ENCODE data around the gene ZNF343. TPM values are rescaled to one million over a fixed set of nuclear protein-coding genes. Genes with fewer than 3 reads are reported as not detected.

ZNF343 gene
- polyA plus RNA-seq, 1 experiment = 8.2 TPM

DNA sequence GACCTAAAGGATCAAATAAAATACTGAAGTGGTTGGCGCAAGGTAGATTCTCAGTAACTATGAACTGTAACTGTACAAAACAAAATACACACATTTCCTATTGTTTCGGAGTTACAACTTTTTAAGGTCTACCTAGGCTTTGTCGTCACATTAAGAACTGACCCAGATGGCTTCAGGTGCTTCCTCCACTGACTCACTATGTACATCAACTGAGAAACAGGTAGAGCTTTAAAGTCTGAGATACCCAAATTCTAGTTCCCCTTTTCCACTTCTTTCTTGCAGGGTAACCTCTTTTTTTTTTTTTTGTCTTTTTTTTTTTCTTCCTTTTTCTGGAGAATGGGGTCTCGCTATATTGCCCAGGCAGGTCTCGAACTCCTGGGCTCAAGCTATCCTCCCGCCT lies 43.6 kb downstream of the ZNF343 start:
- POLR2A ChIA-PET = interaction anchor here (0.6 kb wide), 1 partner anchor 9 kb away, joined by 3 read pairs; no protein-coding TSS in a partner anchor

GRCh38 chr20:2463616-2464365 lies 44.9 kb downstream of the ZNF343 start:
- H3K4me3 ChIP-seq (ENCODE audit: low read depth, low read length) = no peak overlapping the region
- no peaks in the 10 kb centered on the region for H3K27me3 ChIP-seq (ENCODE audit: control insufficient read depth, insufficient read depth, low read length)
- H3K36me3 ChIP-seq (ENCODE audit: control insufficient read depth, insufficient read depth, low read length) = peaks cover 48% of the 10 kb centered on the region
- no peak for DNase-seq (ENCODE audit: low read depth)
- TF ChIP-seq, protein P1, sequence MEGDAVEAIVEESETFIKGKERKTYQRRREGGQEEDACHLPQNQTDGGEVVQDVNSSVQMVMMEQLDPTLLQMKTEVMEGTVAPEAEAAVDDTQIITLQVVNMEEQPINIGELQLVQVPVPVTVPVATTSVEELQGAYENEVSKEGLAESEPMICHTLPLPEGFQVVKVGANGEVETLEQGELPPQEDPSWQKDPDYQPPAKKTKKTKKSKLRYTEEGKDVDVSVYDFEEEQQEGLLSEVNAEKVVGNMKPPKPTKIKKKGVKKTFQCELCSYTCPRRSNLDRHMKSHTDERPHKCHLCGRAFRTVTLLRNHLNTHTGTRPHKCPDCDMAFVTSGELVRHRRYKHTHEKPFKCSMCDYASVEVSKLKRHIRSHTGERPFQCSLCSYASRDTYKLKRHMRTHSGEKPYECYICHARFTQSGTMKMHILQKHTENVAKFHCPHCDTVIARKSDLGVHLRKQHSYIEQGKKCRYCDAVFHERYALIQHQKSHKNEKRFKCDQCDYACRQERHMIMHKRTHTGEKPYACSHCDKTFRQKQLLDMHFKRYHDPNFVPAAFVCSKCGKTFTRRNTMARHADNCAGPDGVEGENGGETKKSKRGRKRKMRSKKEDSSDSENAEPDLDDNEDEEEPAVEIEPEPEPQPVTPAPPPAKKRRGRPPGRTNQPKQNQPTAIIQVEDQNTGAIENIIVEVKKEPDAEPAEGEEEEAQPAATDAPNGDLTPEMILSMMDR (IDR thresholded peaks at IDR 0.05; ENCODE audit: insufficient read depth, low read depth, low read length) = no peak
- ChIA-PET POLR2A (no interaction called here), CTCF (interaction anchor here (2.0 kb wide), 2 partner anchors 12 to 256 kb away, joined by 6 to 9 read pairs; no protein-coding TSS in a partner anchor)

More for the DNA sequence above, 43.6 kb downstream of the ZNF343 start:
- no peaks in the 10 kb centered on the region for H3K27me3 ChIP-seq (ENCODE audit: control insufficient read depth, insufficient read depth, low read length)
- DNase-seq (ENCODE audit: low read depth) = no peak
- no peak overlapping the region for H3K4me3 ChIP-seq (ENCODE audit: low read depth, low read length)
- TF ChIP-seq, protein P1 (IDR thresholded peaks at IDR 0.05; ENCODE audit: insufficient read depth, low read depth, low read length) = no peak
- CTCF ChIA-PET = interaction anchor here (1.2 kb wide), 1 partner anchor 13 kb away, joined by 3 read pairs; no protein-coding TSS in a partner anchor
- H3K36me3 ChIP-seq (ENCODE audit: control insufficient read depth, insufficient read depth, low read length) = peaks cover 46% of the 10 kb centered on the region

- ChIA-PET POLR2A (no interaction called here), CTCF (interaction anchor here (0.6 to 2.0 kb wide), 4 partner anchors 10 to 810 kb away, joined by 3 to 9 read pairs (median 5); no protein-coding TSS in a partner anchor)
Measured at GRCh38 chr20:2462484-2462883, 46.2 kb downstream of the ZNF343 start.

GRCh38 chr20:2460752-2461424 lies 47.8 kb downstream of the ZNF343 start:
- no peak for DNase-seq (ENCODE audit: low read depth)
- CTCF ChIA-PET = interaction anchor here (1.2 kb wide), 1 partner anchor 254 kb away, joined by 3 read pairs; no protein-coding TSS in a partner anchor
- TF ChIP-seq, protein P1 (IDR thresholded peaks at IDR 0.05; ENCODE audit: insufficient read depth, low read depth, low read length) = no peak
- POLR2A ChIA-PET = no interaction called here
- Histone ChIP-seq H3K4me3 (ENCODE audit: low read depth, low read length) (no peak overlapping the region), H3K36me3 (ENCODE audit: control insufficient read depth, insufficient read depth, low read length) (peaks cover 39% of the 10 kb centered on the region), H3K27me3 (ENCODE audit: control insufficient read depth, insufficient read depth, low read length) (no peaks in the 10 kb centered on the region)

More at GRCh38 chr20:2462484-2462883, 46.2 kb downstream of the ZNF343 start:
- Histone ChIP-seq H3K27me3 (ENCODE audit: control insufficient read depth, insufficient read depth, low read length) (no peaks in the 10 kb centered on the region), H3K36me3 (ENCODE audit: control insufficient read depth, insufficient read depth, low read length) (peaks cover 47% of the 10 kb centered on the region), H3K4me3 (ENCODE audit: low read depth, low read length) (no peak overlapping the region)
- no peak for DNase-seq (ENCODE audit: low read depth)
- TF ChIP-seq, protein P1 (IDR thresholded peaks at IDR 0.05; ENCODE audit: insufficient read depth, low read depth, low read length) = no peak

All from BJ (cell line).